GM19397 (cell line): Measurements from ENCODE around the gene STRBP.

ENCODE experiments used
- ATAC-seq: cut with Tn5 transposase; IDR thresholded peaks from one replicate; pipeline ENCODE4 v1.9.1; 2021; ENCODE audit warnings: mild to moderate bottlenecking, moderate library complexity; ENCODE audit not compliant: unreplicated experiment

STRBP gene

DNA sequence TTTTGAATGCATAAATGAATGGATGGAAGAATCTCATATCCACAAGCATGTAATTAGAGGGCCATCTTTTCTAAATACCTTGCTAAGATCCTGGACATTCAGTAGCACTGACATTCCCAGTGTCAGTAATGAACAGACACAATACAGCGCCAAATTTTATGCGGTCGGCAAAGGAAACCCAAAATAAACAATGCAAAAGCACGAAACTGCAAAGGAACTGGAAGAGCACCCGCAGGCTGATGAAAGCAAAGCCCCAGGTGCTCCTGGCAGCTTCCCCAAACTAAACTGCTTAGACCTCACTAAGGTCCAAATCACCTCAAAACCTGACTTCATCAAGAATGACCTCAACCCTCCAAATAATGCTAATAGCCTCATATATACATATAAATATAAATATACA is 133.0 kb downstream of the STRBP start:
- no peak for ATAC-seq

DNA sequence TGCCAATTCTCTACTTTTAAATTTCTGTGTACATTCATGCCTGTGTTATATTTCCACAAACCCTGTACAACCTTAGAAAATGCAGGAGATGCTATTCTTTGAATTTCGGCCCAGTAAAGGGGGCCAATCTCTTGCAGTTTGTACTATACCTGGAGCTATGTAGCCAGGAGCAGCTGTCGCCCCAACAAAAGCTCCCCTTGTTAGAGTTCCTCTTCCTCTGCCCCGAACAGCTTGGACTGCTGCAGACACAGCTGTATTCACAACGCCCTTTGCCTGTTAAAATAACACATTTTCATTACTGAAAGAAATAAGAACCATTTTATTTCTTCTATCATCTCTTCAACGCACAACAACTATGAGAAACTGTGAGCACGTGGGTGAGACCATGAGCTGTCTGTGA is 135.7 kb downstream of the STRBP start:
- no peak for ATAC-seq

DNA sequence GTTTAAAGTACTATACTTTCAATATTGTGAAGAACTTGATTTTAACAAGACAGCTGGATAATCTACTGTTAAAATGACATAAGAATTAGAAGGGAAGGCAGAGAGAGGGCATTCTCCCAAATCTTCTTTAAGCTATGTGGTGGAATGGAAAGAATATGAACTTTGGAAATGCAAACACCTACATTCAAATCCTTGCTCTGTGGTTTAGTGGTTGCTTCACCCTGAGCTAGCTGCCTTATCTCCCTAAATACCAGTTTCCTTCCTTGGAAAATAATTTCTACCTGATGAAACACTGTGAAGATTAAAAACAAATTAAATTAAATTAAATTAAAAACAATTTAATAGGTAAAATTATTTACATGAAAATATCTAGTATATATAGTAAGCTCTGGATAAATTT is 136.4 kb downstream of the STRBP start:
- ATAC-seq, result no peak

DNA sequence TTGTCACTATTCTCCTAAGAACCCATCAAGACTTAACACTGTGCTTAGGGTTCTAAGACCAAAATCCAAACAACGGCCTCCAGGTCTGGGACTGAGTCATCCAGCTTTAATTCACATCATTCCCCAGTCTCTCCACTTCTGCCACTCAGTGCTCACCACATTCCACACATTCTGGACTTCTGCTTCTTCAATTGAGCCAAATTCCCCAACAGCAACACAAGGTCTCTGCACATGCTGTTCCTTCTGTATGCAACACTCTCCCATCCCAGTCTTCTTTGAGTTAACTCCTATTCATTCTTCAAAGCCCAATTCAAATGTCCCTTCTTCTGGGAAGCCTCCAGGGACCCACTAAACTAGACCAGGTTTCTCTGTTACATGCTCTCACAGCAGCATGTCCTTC is 137.1 kb downstream of the STRBP start:
- no peak for ATAC-seq

DNA sequence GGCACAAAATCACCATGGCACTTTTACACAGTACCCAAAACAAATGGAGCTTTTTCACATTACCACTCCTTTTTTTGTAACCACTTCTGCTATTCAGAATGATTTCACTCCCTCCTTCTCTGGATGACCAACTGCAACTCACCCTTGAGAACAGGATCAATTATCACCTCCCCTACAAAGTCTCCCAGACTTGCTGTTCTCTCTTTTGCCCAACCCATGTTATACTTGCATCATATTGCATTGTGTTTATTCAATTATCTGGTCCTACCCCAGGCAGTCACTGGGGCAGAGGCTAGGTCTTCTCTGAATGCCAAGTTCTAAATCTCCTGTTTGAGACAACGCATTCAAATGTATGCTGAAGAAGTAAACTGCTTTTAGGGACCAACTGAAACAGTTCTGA is 139.0 kb downstream of the STRBP start:
- no peak for ATAC-seq

DNA sequence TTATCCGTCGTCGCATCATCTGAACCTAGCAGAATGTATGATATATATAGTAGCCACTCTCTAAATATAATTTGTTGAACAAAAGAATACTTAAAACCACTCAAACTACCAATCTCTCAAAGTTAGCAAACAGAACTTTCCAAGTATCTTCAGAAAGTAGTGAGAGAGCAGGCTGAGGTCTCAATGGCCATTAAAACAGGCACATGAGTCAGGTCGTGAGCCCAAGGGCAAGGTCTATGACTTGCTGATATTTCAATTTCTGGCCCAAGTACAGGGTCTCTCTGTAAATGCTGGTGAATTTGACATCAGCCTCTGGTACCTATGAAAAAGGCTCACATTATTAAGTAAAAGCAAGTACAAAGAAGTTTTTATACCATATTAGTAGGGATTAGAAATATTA is 139.8 kb downstream of the STRBP start:
- no peak for ATAC-seq

DNA sequence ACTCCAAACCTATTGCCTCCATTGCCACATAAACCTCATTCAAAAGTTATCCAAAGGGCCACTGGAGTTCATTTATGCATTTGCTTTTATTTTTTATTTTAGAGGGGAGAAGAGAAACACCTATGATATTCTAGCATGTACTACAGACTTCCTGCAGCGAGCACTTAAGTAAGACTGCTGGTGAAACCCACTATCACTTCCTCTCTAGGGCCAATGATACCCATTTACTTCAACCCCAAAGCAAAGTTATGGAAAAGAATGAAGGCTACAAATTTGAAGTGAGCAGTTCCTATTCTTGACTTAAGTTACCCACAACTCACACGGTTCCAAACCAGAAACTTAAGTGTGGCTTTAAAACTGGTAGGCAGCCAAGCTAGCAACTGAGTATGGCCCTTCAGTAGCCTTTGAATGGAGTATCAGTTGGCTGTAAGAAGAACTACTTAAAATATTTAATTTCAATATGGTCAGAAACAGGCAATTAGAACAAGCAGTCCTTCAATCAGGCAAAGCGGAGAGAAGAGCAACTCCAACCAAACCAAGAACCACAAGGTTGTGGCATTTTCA is 140.8 kb downstream of the STRBP start:
- ATAC-seq, result no peak

DNA sequence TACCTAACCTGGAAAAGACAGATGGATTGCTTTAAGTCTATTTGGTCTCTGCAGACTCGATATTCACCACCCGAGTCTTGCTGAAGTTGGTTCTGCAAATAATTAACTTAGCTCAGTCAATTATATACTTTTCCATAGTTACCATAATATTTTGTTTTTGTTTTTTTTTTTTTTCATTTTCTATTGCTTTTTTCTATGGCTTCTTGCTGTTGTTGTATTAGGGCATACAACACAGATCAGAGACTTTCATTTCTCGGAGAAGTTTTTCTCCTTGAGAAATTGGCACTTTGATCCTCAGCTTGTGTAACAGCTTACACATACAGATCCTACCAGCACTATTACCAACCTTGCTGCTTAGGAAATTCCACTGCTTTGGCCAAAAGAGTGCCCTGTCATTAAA is 146.9 kb downstream of the STRBP start:
- ATAC-seq, result no peak

DNA sequence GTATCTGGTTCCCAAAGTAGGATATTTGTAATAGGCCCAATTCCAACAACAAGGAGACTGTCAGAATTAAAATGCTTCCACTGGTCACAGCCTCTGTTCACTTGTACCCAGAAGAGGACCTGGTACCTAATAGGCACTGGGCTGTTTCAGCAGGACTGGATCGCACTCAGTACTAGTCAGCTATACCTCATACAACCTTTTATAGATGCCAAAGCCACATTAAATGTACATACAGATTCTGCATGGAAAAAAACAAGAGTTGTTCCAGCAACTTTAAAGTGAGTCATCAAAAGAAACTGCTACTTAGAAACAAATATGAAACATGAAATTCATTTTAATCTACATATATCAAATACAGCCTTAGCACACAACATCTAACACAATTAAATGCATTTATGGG is 147.4 kb downstream of the STRBP start:
- ATAC-seq, result no peak

DNA sequence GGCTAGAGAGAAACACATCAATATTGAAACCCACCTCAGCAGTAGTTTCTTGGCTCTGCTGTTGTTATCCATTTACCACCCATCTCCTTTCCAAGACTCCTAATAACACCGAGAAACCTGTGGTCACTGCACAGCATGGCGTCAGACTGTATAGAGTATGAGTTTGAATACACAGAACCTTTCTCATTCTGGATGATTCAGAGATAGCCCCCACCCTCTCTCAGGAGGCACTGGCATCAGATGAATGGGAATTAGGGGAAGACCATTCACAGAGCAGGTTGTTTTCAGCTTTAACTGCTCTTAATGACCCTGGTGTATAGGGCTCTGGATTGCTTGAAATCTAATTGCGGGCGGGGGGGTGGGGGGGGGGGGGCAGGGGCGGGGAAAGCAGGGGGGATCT is 148.3 kb downstream of the STRBP start:
- ATAC-seq, result no peak

DNA sequence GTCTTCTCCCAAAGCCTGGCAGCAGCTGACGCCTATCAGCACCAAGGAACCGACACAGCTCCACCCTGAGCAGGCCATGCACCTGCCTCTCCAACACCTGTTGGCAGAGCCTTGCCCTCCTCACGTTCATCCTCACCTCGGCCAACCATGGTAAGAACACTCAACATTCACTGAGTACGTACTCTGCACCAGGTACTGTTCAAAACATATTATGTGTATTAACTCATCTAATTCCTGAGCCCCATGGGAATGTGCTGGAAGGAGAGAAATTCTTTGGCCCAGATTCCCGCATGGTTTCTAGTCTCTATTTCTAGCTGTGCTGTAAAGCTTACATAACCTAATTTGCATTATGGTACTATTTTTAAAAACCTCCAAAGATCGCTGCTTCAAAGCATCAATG is 148.8 kb downstream of the STRBP start:
- ATAC-seq, result no peak

DNA sequence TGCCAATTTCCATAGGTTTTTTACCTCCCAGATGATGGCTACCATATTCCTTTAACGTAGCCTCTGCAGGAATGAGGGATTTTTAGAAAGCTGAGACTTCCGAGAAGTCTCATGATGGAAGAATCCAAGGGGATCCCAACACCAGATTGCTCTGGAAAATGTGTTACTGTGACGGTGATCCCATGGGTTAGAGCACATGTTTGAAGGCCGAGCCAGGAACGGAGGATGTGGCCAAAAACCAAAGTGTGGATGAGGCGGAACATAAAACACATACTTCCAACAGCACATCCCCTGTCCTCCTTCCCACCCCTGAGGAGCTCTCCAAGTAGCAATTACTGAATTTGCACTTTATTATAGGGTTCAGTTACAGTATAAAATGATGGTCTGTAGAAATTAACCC is 152.3 kb downstream of the STRBP start:
- no peak for ATAC-seq

DNA sequence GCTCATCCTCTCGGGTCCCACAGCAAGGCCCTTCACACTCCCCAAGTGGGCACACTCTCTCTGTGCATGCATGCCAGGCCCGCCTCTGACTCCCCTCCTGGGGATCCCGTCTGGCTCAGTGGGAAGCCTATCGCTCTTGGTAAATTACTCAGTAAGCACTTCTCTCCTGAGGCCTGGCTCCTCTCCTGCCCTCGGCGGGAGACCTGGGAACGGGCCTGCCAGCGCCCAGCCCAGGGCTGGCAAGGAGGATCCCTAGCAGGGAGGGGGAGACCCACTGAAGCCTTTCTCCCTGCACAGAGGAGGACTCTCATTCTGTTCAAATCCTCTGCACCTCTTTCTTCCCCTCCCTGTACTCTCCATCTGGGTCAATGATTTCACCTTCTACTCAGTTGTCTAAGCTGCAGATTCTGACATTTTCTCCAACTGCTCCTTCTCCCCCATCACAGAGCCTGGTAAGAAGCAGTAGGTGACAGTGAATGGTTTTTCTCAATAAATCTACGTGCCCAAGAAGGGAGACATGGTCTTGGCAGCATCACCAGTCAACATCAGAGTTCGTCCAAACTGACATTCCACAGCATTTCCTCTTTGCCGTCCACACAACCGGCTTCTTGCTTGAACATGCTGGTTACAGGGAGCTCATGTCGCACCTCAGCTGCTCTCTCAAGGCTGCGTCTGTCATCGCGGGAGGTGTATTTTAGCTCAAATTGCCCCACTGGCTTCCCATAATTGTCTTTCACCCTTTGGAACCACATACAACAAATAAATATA is 153.1 kb downstream of the STRBP start:
- ATAC-seq, result no peak

DNA sequence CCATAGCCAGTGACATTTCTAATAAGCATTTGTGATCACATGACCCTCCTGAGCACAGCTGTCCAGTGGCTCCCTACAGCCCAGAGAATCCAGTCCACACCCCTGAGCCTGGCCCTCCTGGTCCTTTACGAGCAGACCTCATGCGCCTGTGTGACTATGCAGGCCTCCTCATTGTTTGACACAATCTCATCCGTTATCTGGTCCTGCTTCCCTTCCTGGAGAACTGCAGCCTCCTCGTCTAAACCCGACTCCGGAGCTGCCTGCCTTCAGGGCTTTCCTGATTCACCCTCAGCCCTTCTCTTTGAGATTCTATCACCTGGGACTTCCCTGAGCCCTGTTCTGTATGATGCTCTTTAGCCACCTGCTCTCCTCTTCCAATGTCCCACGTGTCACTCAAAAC is 155.2 kb downstream of the STRBP start:
- ATAC-seq, result no peak

DNA sequence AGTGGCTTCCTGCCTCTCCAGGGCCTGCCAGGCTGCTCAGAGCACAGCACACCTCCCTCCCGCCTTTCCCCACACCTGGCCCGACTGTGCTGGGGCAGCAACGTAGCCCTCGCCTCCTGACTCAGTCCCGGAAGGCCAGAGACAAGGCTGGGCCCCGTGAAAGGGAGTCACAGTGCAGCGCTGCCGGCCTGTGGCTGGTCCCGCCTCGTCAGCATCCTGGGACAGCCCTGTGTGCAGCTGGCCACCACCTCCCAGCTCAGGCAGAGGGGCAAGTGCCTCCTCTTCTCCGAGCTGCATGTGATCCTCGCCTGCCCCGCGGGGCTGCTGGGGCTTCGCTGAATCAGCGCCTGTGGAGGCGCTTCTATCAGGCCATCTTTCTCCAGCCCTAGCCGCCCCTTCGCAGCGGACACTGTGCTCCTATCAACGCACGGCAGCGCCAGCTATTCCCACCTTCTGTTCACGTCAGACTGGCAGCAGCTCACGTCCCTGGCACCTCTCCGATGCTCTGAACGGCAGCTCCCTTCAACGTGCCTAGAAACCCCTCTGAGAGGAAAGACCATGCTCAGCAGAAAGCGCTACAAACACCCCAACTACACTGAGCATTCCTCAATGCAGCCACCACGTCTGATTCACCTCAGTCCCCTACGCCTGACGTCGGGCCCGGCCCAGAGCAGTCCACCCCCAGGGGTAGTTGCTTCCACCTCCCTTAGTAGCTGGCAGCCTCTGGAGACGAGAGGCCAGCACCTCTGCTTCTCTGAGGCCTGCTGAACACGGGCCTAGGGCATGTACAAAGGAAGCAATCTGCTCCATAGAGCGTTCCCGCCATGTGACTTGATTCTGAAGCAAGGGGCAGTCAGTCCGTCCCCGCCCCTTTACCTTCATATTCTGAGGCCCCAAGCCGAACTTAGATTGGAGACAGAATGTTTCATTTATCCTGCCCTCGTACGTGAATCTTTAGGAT is 156.1 kb downstream of the STRBP start:
- ATAC-seq, result no peak

DNA sequence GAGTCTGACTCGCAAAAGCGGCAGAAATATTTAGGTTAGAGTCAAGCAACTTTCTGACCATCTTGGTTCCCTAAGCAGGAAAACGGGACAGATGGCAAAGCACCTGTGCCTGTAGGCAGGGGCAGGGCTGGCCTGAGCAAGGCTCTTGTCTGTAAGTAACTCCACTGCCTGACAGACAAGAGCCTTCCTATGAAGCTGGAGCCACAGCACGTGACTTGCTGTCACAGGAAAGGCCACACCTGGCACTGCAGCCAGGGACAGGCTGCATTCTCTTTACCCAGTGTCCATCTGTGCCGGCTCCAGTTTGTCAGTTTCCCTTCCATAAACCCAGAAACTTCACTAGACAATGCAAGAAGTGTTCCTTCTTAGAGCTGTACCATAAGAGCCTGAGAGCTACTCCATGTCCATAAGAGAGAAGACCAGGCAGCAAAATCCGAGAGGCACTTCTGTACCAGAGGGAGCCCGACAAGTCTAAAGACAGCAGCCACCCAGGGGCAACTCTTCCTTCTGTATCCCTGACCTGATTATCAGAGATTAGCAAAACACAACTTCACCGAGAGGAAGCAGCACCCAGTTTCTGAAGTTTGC is 156.9 kb downstream of the STRBP start:
- no peak for ATAC-seq

DNA sequence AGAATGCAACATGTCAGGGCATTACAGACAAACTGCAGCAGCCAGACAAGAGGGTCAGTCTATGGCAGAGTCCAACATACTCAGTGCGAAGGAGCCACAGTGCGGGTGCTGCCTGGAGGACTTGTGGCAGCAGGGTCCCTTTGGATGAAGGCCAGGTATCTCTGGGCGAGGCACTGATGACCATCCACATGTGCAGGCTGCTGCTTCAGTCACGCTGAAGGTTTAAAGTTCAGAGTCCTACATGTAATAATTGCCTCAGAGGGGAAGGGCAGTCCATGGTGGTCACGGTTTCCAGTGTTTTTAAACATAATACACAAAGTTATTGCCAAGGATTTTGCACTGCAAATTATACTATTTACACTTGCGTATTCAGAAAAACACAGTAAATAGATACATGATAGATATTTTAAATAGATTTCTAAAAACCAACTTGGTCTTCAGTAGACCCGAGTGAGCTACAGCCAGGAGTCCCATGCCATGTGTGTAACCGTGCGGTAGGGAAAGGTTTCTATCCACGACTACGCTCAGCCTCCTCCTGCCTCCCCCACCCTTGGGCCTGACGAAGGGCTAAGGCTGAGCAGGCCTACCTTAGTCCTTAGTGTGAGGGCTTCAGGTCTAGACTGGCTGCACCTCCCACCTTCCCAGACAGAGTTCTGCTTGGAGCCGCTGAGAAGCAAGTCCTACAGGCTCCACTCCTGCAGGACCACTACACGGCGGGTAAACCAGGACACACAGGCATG is 158.7 kb downstream of the STRBP start:
- no peak for ATAC-seq

DNA sequence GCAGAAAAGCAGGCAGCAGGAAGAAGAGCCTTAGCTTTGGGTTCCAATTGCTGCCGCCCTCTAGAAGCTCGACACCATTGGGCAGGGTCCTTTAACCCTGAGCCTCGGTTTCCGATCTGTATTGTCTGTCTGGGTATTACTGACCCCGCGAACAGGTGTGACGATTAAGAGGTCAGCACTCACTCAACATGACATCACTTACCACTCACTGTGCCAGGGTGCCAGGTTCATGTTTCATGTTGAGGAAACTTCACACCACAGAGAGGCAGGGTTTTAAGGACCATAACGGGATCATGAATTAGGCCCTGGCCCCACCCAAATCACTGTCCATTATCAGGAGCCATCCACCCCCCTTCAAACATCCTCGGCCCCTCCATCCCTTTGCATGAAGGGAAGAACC is 159.4 kb downstream of the STRBP start:
- ATAC-seq, result no peak

DNA sequence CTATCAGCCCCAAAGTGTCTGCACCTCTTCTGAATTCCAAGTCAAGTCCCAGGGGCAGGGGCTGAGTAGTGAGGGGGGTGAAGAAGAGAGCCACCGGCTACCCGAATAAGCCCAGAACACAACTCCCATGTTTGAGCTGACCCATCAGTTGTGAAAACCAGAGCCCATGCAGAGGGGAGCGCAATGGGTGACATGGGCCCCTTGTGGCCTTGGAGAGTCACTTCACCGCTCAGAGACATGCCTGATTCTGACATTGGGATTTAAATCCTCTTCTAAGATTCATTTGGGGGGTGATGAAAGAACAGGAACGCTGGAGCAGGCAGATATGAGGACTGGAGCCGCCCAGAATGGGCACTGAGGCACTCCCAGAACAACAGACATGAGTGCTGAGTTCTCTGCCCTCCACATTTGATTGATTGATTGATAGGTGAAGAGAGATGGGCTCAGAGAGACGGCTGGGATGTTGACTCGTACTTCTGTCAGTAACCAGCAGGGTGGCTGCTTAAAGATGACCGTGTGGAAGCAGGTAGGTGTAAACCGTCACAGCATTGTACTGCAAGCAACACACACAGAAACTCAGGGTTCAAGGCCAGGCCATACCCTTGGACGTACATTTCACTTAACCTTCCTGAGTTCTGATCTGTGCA is 160.6 kb downstream of the STRBP start:
- no peak for ATAC-seq

DNA sequence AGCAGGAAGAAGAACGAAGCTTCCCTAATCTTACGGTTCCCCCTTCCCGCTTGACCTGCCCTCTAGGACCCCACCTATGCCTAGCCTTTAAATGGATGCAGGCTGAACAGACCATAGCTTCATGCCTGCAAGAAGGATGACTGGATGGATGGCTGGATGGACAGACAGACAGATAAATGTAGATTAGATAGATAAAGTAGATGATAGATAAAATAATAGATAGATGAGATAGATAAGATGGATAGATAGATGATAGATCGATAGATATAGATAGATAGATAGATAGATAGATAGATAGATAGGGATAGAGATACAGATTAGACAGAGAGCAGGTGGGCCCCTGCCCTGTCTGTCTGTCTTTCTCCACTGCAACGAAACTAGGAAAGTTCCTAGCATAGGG is 162.9 kb downstream of the STRBP start:
- no peak for ATAC-seq
